Measurements from ENCODE around the gene SLC24A3. TPM values are rescaled to one million over a fixed set of nuclear protein-coding genes. Genes with fewer than 3 reads are reported as not detected.

The SLC24A3 gene
- total and polyA plus RNA-seq, 2 experiments from 2014 or later = 0.81 to 2.5 TPM

- no peaks in the 10 kb centered on the region for H3K36me3 Mint-ChIP-seq (ENCODE audit: low read depth)
- DNase-seq (ENCODE audit: low spot score) = peak; percentile 81
- H3K4me2 ChIP-seq = no peak overlapping the region
Measured at GRCh38 chr20:19265646-19266374, 53.4 kb downstream of the SLC24A3 start.

More at GRCh38 chr20:19265646-19266374, 53.4 kb downstream of the SLC24A3 start:
- ATAC-seq = peak; percentile 100
- Mint-ChIP-seq H3K4me1 (peaks cover 23% of the 10 kb centered on the region; the same call in 2 of the 3 replicates), H3K4me3 (no peak overlapping the region), H3K27me3 (ENCODE audit: insufficient read depth, low read depth, poor library complexity) (peaks cover 2% of the 10 kb centered on the region), H3K27ac (no peak overlapping the region), H3K9me3 (no peaks in the 10 kb centered on the region)
- Histone ChIP-seq H3K4me1 (ENCODE audit: insufficient read depth) (peaks cover 4% of the 10 kb centered on the region; the same call in 1 of the 2 replicates), H3K27me3 (ENCODE audit: insufficient read depth) (no peaks in the 10 kb centered on the region), H3K79me2 (replicated peaks; ENCODE audit: insufficient read depth) (no peaks in the 10 kb centered on the region), H3K36me3 (ENCODE audit: insufficient read depth) (no peaks in the 10 kb centered on the region), H3K27ac (ENCODE audit: low read depth) (no peak overlapping the region), H3K9me2 (ENCODE audit: insufficient read depth) (peaks cover 3% of the 10 kb centered on the region; the same call in 1 of the 2 replicates), H2AFZ (no peak overlapping the region), H3F3A (replicated peaks; ENCODE audit: low read depth) (no peaks in the 10 kb centered on the region), H4K20me1 (replicated peaks; ENCODE audit: insufficient read depth) (no peaks in the 10 kb centered on the region), H3K4me3 (no peak overlapping the region)
- no peak for TF ChIP-seq NANOG (IDR thresholded peaks at IDR 0.05; ENCODE audit: borderline replicate concordance)
- no peak for TF ChIP-seq REST (IDR thresholded peaks at IDR 0.05; ENCODE audit: unreplicated experiment)
- TF ChIP-seq ZNF462 (CRISPR knock-in tag; IDR thresholded peaks at IDR 0.05) = no peak
- TF ChIP-seq POLR2AphosphoS5 (IDR thresholded peaks at IDR 0.05; ENCODE audit: low read depth) = no peak
